ENCODE results near the gene DRGX. TPM values are rescaled to one million over a fixed set of nuclear protein-coding genes. Genes with fewer than 3 reads are reported as not detected.

DRGX gene
- total and polyA plus RNA-seq, 10 of the 15 experiments (the other 5 are each of a cell fraction or from before 2014, with no cell fraction given): not detected

DNA sequence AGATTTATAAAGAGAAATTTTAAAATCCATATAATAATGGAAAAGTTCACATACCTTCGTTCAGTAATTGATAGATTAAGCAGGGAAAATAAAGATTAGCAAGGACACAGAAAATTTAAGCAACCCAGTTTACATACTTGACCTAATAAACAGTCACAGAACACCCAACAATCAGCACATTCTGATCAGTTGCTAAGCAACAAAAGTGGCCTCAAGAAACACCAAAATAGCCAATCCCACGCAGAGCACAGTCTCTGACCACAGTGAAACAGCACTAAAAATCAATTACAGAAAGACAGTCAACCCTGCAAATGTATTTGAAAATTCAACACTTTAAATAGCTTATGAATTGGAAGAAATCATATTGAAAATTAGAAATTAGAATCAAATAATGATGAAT, 39.3 kb upstream of the DRGX start:
- ChIA-PET POLR2A (no interaction called here), RAD21 (ENCODE audit: unreplicated experiment) (no interaction called here), SMC1A (ENCODE audit: uncharacterized antibody, unreplicated experiment) (interaction anchor here (0.6 to 1.6 kb wide), 2 partner anchors 88 to 912 kb away, joined by 3 read pairs; no protein-coding TSS in a partner anchor), CTCF (interaction anchor here (1.5 kb wide), 1 partner anchor 28 kb away, joined by 5 read pairs; no protein-coding TSS in a partner anchor)
- Histone ChIP-seq H3K36me3 (ENCODE audit: control insufficient read depth in 2 of 2, insufficient read depth in 2 of 2, low read length in 1 of 2) (no peaks in the 10 kb centered on the region), H3K4me2 (ENCODE audit: control insufficient read depth, insufficient read depth) (no peak overlapping the region), H3K79me2 (ENCODE audit: control insufficient read depth, insufficient read depth, low read length) (no peaks in the 10 kb centered on the region), H3K9ac (ENCODE audit: control insufficient read depth, insufficient read depth, low read length) (no peak overlapping the region), H3K27ac (ENCODE audit: control insufficient read depth, insufficient read depth) (no peak overlapping the region), H3K4me1 (ENCODE audit: control insufficient read depth, insufficient read depth, low read length) (no peaks in the 10 kb centered on the region), H2AFZ (ENCODE audit: control insufficient read depth, low read depth, low read length) (no peak overlapping the region), H3K27me3 (replicated peaks in 1 of 2; ENCODE audit: control insufficient read depth in 2 of 2, insufficient read depth in 2 of 2, low read length in 1 of 2) (no peaks in the 10 kb centered on the region), H3K4me3 (no peak overlapping the region), H3K9me3 (replicated peaks; ENCODE audit: control insufficient read depth, insufficient read depth, low read length) (no peaks in the 10 kb centered on the region), H4K20me1 (ENCODE audit: control insufficient read depth, insufficient read depth) (no peaks in the 10 kb centered on the region)
- 9% methylated on average over 2 of the region's 2 CpGs for WGBS (ENCODE audit: insufficient coverage, insufficient replicate concordance, low lambda C conversion rate, missing lambda C conversion rate)
- FAIRE-seq: no peak
- in situ Hi-C loops (cut with MboI): no loop called here
- no peak for DNase-seq (ENCODE audit: low read depth, low spot score)
- no TSS peak for BruUV-seq (replicated peaks)
- ATAC-seq: no peak
- intact Hi-C loops (cut with micrococcal nuclease; ENCODE audit: unreplicated experiment): no loop called here
- peak; percentile 43; the same call in 1 of the 2 replicates for TF ChIP-seq BMI1 (IDR thresholded peaks at IDR 0.05; ENCODE audit: borderline replicate concordance)
- TF ChIP-seq WRNIP1 (IDR thresholded peaks at IDR 0.05; ENCODE audit: borderline replicate concordance, low read depth, low read length): no peak

DNA sequence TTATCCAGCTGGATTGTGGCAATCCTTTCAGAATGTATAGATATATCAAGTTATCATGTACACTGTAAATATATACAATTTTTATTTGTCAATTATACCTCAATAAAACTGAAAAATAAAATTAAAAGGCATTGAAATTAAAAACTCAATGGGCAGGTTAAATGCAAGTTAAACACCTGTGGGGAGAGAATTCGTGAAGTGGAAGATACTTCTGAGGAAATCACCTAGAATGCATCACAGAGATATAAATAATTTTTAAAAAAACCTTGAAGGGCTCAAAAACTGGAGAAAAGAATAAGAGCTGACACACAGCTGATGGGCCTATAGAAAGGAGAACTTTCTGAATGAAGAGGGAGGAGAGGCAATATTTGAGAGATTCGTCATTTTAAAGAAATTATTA, 37.2 kb upstream of the DRGX start:
- Histone ChIP-seq H3K9ac (ENCODE audit: control insufficient read depth, insufficient read depth, low read length) (no peak overlapping the region), H3K4me1 (ENCODE audit: control insufficient read depth, insufficient read depth, low read length) (no peaks in the 10 kb centered on the region), H2AFZ (ENCODE audit: control insufficient read depth, low read depth, low read length) (no peak overlapping the region), H3K27me3 (replicated peaks in 1 of 2; ENCODE audit: control insufficient read depth in 2 of 2, insufficient read depth in 2 of 2, low read length in 1 of 2) (no peaks in the 10 kb centered on the region), H3K36me3 (ENCODE audit: control insufficient read depth in 2 of 2, insufficient read depth in 2 of 2, low read length in 1 of 2) (no peaks in the 10 kb centered on the region), H3K4me2 (ENCODE audit: control insufficient read depth, insufficient read depth) (no peak overlapping the region), H3K9me3 (replicated peaks; ENCODE audit: control insufficient read depth, insufficient read depth, low read length) (no peaks in the 10 kb centered on the region), H3K79me2 (ENCODE audit: control insufficient read depth, insufficient read depth, low read length) (no peaks in the 10 kb centered on the region), H4K20me1 (ENCODE audit: control insufficient read depth, insufficient read depth) (no peaks in the 10 kb centered on the region), H3K4me3 (no peak overlapping the region), H3K27ac (ENCODE audit: control insufficient read depth, insufficient read depth) (no peak overlapping the region)
- ATAC-seq: no peak
- ChIA-PET SMC1A (ENCODE audit: uncharacterized antibody, unreplicated experiment) (interaction anchor here (0.6 kb wide), 1 partner anchor 189 kb away, joined by 3 read pairs; no protein-coding TSS in a partner anchor), CTCF (interaction anchor here (0.6 to 1.2 kb wide), 2 partner anchors 25 to 359 kb away, joined by 3 to 5 read pairs; no protein-coding TSS in a partner anchor), POLR2A (no interaction called here), RAD21 (ENCODE audit: unreplicated experiment) (no interaction called here)
- intact Hi-C loops (cut with micrococcal nuclease; ENCODE audit: unreplicated experiment) (no loop called here), in situ Hi-C loops (cut with MboI) (no loop called here)
- no peak for FAIRE-seq
- 18% methylated on average over 2 of the region's 2 CpGs for WGBS (ENCODE audit: insufficient coverage, insufficient replicate concordance, low lambda C conversion rate, missing lambda C conversion rate)
- no peak for DNase-seq (ENCODE audit: low read depth, low spot score)
- BruUV-seq (replicated peaks): no TSS peak
- TF ChIP-seq STAT3 (IDR thresholded peaks at IDR 0.05; ENCODE audit: low read depth, low read length) (no peak), SUZ12 (IDR thresholded peaks at IDR 0.05; ENCODE audit: unreplicated experiment) (no peak), NR2C1 (IDR thresholded peaks at IDR 0.05) (no peak), ZNF622 (IDR thresholded peaks at IDR 0.05) (no peak), GATAD2B (conservative IDR thresholded peaks at IDR 0.05; ENCODE audit: low read depth) (no peak), ZNF207 (IDR thresholded peaks at IDR 0.05; ENCODE audit: borderline replicate concordance) (no peak), HDAC6 (IDR thresholded peaks at IDR 0.05; ENCODE audit: unreplicated experiment) (no peak), SMC3 (IDR thresholded peaks at IDR 0.05; ENCODE audit: borderline replicate concordance, low read length) (no peak), CBFB (IDR thresholded peaks at IDR 0.05; ENCODE audit: low read depth) (no peak), CREM (IDR thresholded peaks at IDR 0.05; ENCODE audit: low read depth) (no peak)
- TF ChIP-seq, protein P1, sequence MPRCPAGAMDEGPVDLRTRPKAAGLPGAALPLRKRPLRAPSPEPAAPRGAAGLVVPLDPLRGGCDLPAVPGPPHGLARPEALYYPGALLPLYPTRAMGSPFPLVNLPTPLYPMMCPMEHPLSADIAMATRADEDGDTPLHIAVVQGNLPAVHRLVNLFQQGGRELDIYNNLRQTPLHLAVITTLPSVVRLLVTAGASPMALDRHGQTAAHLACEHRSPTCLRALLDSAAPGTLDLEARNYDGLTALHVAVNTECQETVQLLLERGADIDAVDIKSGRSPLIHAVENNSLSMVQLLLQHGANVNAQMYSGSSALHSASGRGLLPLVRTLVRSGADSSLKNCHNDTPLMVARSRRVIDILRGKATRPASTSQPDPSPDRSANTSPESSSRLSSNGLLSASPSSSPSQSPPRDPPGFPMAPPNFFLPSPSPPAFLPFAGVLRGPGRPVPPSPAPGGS (IDR thresholded peaks at IDR 0.05; ENCODE audit: borderline replicate concordance, insufficient read depth, low read depth, low read length, poor library complexity, severe bottlenecking): no peak
- TF ChIP-seq, protein P2, sequence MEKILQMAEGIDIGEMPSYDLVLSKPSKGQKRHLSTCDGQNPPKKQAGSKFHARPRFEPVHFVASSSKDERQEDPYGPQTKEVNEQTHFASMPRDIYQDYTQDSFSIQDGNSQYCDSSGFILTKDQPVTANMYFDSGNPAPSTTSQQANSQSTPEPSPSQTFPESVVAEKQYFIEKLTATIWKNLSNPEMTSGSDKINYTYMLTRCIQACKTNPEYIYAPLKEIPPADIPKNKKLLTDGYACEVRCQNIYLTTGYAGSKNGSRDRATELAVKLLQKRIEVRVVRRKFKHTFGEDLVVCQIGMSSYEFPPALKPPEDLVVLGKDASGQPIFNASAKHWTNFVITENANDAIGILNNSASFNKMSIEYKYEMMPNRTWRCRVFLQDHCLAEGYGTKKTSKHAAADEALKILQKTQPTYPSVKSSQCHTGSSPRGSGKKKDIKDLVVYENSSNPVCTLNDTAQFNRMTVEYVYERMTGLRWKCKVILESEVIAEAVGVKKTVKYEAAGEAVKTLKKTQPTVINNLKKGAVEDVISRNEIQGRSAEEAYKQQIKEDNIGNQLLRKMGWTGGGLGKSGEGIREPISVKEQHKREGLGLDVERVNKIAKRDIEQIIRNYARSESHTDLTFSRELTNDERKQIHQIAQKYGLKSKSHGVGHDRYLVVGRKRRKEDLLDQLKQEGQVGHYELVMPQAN (conservative IDR thresholded peaks at IDR 0.05): no peak

Data from GM12878 (cell line).